OCI-LY3 (cell line): ENCODE measurements around the gene ZNF519.
"Not testable (repeated sequence)": the region's sequence is repeated elsewhere in the genome, so short reads cannot be mapped to it uniquely, and the experiment has no call there.

ENCODE experiments used
- EZH2phosphoT487 ChIP-seq: fragments of 200-600 bp; shearing (Covaris generic); IDR thresholded peaks from 2 replicates; pipeline ENCODE4 v1.6.1; 2018; ENCODE audit warnings: antibody characterized with exemption, mixed run types, low read depth
- TF ChIP-seq, protein P1 (sequence below): fragments of 200-600, 300-600 bp; sonication (generic); IDR thresholded peaks from 2 replicates; pipeline ENCODE4 v1.5.1; 2014; ENCODE audit warnings: antibody characterized with exemption, low read length, low read depth

DNA sequence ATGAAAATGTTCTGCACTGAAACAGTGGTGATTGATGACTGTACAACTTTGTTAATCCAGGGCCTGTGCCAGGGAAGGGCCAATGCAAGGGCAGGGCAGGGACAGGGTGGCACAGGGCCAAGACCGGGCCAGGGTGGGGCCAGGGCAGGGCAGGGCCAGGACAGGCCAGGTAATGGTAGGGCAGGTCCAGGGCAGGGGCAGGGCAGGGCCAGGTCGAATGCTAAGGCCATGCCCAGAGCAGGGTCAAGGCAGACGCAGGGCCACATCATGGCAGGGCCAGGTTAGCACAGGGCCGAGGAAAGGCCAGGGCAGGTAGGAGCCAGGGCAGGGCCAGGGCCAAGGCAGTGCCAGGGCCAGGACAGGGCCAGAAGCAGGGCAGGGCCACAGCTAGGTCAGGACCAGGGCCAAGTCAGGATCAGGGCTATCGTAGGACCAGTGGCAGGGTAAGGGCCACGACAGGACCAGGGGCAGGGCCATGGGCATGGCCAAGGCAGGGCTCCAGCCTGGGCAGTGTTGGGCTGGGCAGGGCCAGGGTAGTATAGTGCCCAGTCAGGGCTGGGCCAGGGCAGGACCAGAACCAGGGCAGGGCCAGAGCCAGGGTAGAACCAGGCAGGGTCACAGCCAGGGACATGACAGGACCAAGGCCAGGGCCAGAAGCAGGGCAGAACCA, 38.3 kb upstream of the ZNF519 start:
- TF ChIP-seq, protein P1, sequence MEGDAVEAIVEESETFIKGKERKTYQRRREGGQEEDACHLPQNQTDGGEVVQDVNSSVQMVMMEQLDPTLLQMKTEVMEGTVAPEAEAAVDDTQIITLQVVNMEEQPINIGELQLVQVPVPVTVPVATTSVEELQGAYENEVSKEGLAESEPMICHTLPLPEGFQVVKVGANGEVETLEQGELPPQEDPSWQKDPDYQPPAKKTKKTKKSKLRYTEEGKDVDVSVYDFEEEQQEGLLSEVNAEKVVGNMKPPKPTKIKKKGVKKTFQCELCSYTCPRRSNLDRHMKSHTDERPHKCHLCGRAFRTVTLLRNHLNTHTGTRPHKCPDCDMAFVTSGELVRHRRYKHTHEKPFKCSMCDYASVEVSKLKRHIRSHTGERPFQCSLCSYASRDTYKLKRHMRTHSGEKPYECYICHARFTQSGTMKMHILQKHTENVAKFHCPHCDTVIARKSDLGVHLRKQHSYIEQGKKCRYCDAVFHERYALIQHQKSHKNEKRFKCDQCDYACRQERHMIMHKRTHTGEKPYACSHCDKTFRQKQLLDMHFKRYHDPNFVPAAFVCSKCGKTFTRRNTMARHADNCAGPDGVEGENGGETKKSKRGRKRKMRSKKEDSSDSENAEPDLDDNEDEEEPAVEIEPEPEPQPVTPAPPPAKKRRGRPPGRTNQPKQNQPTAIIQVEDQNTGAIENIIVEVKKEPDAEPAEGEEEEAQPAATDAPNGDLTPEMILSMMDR, result not testable (repeated sequence)
- not testable (repeated sequence) for TF ChIP-seq EZH2phosphoT487
